Lower leg skin (tissue), 3 donors: ENCODE results near the gene MRPL50.

Source experiments
- CTCF ChIP-seq, 3 donors: fragments of 450-650 bp; IDR thresholded peaks; one replicate each; pipeline ENCODE4 v1.5.1; 2016; ENCODE audit warnings: antibody characterized with exemption in 3 of 3, mild to moderate bottlenecking in 3 of 3, moderate library complexity in 2 of 3
- POLR2A ChIP-seq, 2 donors: fragments of 450-650 bp; IDR thresholded peaks; one replicate each; pipeline ENCODE4 v1.6.1; 2016 to 2017; ENCODE audit warnings: antibody characterized with exemption in 2 of 2, mild to moderate bottlenecking in 1 of 2, moderate library complexity in 1 of 2

GRCh38 chr9:101365181-101365580 lies 33.2 kb downstream of the MRPL50 start:
- TF ChIP-seq CTCF (IDR thresholded peaks at IDR 0.05) (no peak), POLR2A (IDR thresholded peaks at IDR 0.05) (no peak)
